Superior temporal gyrus (tissue), 1 donor: ENCODE results near the gene BPTF.
"Not testable (repeated sequence)": the region's sequence is repeated elsewhere in the genome, so short reads cannot be mapped to it uniquely, and the experiment has no call there.

ENCODE experiments used
- DNase-seq: peaks from one replicate; pipeline ENCODE4 v3.0.0-alpha.2; 2016; ENCODE audit errors: extremely low spot score

The BPTF gene

DNA sequence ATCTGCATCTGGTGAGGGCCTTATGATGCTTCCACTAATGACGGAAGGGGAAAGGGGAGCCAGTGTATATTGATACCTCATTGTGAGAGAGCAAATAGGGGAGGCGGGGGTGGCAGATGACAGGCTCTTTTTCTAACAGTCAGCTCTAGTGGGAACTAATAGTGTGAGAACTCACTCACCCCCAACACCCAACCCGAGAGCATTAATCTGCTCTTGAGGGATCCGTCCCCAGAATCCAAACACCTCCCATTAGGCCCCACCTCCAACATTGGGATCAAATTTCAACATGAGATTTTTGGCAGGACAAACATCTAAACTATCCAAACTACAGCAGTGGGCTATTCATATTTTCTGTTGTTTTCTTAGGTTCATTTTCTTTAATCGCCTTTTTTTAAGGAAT is 54.4 kb downstream of the BPTF start:
- DNase-seq = no peak

DNA sequence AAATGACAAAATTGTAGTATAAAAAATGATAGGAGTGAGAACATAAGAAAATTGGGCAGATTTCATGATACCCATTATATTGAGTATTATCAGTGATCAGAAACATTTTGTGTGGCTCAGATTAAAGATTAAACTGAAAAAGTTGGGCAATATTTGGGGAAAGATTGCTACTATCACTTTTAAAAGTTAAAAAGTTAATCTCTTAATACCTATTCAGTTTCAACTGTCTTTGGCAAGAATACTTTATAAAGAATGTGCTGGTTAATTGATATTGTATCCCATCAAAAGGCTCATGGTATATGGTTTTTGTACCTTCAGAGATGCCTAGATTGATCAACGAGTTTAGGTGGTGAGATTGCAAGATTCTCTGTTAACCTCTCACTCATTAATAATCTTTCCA is 55.8 kb downstream of the BPTF start:
- DNase-seq = no peak

DNA sequence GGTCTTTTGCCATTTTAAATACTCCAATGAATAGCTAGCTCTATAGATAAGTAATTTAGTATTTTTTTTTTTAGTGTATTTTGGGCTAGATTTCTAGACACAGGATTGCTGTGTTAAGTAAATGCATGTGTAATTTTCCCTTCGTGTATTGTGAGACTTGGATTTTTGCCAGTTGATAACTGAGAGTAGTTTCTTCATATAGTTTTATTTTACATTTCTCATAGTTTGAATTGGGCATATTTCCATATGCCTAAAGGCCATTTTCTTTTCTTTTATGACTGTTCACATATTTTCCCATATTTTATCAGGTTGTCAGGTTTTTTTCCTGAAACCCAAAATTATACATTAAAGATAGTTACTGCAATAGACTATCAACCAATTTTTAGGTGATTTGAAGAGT is 59.4 kb downstream of the BPTF start:
- no peak for DNase-seq

DNA sequence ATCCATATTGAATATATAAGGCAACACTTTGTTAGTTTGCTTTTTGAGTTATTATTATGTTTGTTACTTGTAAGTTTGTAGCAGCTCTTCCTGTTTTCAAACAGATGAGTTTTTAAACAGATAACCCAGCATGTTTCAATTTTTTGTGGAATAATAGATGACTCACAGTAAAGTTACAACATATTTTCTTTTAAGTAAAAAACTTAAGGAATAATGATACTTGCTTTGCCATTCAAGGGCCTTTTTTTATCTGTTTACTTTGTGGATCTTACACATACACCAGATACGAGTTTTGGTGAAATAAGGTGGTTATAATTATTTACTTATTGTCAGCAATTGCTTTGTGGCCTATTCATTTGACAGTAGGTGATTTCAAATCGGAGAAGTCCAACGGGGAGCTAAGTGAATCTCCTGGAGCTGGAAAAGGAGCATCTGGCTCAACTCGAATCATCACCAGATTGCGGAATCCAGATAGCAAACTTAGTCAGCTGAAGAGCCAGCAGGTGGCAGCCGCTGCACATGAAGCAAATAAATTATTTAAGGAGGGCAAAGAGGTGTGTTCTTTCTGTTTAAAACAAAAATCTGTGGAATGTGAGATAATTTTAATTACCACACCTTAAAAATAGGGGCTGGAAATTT is 66.3 kb downstream of the BPTF start:
- DNase-seq = peak; percentile 62

DNA sequence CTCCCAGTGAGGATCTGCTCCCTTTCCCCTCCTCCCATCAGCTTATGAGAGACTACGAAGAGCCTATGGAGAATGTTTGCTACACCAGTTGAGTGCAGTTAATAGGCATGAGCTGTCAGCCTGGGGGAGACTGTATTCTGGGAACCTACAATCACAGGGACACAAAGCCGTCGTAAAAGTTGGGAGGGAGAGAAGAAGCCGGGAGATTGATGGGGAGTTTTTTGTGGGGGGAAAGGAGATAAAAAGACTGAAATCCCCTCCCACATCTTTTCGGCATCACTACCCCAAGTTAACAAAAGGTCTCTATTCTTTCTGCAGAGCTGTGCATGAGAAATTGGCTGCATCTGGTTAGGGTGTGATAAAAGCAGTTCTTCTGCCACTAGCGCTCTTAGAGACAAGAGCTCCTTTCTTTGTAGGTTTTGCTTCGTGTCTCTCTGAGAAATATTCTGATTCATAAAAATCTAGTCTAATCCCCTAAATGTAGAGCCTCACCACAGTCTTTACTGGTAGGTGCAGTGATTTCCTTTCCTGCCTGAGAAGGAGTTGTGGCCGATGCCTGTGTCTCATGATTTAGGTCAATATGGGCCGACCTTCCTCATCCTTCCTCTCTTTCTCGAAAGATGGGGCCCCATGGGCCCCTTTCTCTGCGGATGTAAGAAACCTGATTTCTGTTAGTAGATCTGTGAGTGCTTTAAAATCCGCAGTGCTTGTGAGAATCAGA is 77.4 kb downstream of the BPTF start:
- DNase-seq = peak; percentile 44

DNA sequence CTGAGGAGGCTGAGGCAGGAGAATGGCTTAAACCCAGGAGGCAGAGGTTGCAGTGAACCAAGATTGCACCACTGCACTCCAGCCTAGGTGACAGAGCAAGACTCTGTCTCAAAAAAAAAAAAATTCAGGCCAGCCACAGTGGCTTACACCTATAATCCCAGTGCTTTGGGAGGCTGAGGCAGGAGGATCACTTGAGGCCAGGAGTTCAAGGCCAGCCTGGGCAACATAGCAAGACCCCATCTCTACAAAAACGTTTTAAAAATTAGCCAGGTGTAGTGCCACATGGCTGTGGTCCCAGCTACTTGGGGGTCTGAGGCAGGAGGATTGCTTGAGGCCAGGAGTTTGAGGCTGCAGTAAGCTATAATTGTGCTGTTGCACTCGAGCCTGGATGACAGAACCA is 80.0 kb downstream of the BPTF start:
- DNase-seq = not testable (repeated sequence)

DNA sequence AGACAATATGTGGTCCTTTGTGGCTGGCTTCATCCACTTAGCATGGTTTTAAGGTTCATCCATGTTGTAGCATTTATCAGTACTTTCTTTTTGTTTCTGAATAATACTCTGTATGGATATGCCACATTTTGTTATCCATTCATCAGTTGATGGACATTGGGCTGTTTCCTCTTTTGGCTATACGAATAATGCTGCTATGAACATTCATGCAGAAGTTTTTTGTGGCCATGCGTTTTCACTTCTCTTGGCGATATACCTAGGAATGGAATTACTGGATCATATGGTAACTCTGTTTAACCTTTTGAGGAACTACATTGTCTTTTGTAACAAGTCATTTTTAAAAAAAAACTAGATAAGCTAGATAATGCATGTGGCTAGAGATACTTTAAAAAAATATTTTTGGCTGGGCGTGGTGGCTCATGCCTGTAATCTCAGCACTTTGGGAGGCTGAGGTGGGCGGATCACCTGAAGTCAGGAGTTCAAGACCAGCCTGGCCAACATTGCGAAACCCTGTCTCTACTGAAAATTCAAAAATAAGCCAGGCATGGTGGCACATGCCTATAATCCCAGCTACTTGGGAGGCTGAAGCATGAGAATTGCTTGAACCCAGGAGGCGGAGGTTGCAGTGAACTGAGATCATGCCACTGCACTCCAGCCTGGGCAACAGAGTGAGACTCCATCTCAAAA is 85.0 kb downstream of the BPTF start:
- not testable (repeated sequence) for DNase-seq

DNA sequence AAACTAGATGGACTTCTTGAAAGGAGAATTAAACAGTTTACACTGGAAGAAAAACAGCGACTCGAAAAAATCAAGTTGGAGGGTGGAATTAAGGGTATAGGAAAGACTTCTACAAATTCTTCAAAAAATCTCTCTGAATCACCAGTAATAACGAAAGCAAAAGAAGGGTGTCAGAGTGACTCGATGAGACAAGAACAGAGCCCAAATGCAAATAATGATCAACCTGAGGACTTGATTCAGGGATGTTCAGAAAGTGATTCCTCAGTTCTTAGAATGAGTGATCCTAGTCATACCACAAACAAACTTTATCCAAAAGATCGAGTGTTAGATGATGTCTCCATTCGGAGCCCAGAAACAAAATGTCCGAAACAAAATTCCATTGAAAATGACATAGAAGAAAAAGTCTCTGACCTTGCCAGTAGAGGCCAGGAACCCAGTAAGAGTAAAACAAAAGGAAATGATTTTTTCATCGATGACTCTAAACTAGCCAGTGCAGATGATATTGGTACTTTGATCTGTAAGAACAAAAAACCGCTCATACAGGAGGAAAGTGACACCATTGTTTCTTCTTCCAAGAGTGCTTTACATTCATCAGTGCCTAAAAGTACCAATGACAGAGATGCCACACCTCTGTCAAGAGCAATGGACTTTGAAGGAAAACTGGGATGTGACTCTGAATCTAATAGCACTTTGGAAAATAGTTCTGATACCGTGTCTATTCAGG is 85.9 kb downstream of the BPTF start:
- DNase-seq = no peak

DNA sequence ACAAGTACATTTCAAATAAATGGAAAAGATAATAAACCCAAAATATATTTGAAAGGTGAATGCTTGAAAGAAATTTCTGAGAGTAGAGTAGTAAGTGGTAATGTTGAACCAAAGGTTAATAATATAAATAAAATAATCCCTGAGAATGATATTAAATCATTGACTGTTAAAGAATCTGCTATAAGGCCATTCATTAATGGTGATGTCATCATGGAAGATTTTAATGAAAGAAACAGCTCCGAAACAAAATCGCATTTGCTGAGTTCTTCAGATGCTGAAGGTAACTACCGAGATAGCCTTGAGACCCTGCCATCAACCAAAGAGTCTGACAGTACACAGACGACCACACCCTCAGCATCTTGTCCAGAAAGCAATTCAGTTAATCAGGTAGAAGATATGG is 86.8 kb downstream of the BPTF start:
- no peak for DNase-seq

DNA sequence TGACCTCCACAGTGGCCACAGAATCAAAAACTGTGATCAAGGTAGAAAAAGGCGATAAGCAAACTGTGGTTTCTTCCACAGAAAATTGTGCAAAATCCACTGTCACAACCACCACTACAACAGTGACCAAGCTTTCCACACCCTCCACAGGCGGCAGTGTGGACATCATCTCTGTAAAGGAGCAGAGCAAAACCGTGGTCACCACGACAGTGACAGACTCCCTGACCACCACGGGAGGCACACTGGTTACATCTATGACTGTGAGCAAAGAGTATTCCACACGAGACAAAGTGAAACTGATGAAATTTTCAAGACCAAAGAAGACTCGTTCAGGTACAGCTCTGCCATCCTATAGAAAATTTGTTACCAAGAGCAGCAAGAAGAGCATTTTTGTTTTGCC is 87.4 kb downstream of the BPTF start:
- no peak for DNase-seq

DNA sequence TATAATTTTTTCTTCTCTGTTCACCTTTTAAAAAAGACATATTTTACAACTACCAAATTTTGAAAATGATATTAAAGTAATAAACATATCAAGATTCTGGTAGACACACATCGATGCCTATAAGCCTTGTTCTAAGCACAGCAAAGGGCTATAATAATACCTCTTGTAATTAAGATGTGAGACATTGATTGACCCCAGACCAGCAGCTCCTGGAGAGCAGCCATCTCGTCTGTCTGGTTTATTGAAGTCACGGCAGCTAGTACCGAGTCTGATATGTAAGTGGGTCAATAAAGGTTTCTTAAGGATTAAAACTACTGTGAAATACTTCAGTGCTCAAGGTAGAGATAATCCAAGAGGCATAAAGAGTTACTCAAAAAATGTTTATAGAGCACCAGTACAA is 94.9 kb downstream of the BPTF start:
- DNase-seq = no peak

DNA sequence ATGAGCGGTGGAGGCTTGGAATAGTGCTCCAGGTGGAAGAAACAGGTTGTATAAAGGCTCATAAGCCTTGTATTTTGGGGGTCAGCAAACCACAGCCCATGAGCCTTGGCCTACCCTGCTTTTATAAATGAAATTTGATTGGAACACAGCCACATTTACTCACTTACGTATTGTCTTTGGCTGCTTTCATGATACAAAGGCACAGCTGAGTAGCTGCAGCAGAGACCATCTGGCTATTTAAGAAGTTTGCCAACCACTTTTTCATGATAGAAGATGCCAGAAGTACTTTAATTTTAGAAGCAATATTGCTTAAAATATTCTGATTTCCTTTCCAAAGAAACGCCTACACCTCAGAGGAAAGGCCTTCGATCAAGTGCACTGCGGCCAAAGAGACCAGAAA is 97.2 kb downstream of the BPTF start:
- DNase-seq = peak; percentile 56

DNA sequence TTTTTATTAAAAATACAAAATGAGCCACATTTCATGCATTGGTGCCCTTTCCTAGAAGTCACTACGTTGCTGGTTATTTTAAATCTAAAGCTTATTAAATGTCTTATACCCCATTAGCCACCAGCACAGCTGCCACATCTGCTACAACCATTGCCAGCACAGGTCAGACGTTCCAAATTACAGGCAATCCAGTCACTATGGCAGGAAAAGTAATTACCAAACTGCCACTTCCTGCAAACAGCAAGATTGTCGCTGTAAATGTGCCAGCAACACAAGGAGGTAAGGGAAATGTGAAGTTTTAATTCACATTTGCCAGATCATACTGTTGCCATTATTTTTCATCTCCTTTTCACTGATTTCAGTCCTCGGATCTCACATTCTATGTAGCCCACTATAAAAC is 103.5 kb downstream of the BPTF start:
- not testable (repeated sequence) for DNase-seq

DNA sequence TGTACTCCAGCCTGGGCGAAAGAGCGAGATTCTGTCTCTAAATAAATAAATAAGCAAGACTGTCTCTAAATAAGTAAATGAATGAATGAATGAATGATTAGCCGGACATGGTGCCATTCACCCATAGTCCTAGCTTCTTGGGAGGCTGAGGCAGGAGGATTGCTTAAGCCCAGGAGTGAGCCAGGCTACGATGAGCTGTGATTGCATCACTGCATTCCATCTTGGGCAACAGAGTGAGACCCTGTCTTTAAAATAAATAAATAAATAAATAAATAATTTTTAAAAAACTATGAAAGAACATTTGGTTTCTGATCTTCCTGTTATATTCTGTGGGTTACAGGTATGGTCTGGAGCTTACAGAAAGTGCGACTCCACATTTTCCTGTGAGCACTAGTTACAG is 105.9 kb downstream of the BPTF start:
- no peak for DNase-seq

DNA sequence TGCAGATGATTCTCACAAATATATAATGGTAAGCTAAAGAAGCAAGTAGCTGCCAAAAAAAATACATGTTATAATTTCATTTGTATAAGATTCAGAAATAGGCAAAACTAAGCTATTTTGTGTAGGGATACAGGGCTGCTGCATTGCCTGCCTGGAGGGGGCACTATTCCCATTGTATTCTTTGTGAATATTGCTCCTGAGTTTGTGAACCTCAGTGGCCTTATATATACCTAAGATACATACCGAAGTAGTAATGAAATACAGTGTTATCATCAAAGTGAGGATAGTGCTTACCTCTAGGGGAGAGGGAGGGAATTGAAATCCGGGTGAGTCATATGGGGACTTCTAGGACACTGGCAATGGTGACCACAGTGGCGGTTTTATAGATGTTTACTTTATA is 117.5 kb downstream of the BPTF start:
- no peak for DNase-seq

DNA sequence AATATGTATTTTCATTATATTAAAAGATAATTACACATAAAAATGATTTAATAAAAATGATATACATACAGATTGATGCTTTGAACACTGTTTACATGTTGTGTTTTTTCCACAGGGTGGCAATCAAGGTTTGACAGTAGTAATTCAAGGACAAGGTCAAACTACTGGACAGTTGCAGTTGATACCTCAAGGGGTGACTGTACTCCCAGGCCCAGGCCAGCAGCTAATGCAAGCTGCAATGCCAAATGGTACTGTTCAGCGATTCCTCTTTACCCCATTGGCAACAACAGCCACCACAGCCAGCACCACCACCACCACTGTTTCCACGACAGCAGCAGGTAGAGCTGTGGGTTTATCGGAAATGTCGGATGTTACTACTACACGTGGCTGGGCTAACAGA is 118.7 kb downstream of the BPTF start:
- DNase-seq = no peak

DNA sequence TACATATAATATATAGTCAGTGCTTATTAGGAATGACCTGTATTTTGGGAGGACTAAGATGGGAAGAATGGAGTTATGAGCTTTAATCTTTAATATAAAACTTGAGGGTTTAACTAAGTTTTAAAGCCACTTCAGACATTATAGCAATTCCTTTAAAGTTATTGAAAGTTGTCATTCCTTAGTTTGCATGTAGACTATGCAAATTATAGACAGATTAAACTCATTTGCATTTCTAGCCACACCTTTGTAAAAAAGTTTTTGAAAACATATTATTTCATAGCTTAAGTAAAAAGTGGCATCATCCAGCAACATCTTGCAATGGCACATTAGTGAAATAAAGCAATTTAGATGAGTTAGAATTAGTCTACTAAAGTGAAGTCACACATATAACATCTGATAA is 121.2 kb downstream of the BPTF start:
- DNase-seq = no peak

DNA sequence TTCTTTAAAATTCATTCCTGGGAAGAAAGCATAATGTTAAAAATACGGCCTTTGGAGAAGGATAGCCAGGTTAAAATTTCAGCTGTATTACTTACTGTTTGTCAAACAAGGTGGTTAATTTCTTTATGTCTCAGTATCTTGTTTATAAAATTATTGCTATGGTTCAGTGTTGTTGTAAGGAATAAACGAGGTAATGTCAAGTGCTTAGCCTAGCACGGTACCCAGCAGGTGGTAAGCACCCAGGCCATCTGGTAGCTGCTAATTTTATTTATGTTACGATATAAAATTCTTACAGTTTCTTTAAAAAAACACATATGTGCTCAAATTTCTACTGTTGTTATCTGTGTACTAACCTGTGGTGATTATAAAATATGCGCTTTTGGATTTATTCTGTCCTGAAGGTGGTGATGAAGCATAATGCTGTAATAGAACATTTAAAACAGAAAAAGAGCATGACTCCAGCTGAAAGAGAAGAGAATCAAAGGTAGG is 122.1 kb downstream of the BPTF start:
- DNase-seq = no peak

DNA sequence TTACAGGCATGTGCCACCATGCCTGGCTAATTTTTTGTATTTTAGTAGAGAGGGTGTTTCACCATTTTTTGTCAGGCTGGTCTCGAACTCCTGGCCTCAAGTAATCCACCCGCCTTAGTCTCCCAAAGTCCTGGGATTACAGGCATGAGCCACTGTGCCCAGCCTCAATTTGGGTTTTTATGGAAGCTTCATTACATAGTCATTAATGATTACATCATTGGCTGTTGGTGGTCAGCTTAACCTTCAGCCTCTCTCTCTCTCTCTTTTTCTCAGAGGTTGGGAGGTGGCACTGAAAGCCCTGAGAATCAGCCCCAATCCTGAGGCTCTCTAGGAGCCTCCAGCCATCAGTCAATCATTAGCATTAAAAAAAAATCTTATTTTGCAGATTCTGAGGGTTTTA is 125.6 kb downstream of the BPTF start:
- DNase-seq = no peak

DNA sequence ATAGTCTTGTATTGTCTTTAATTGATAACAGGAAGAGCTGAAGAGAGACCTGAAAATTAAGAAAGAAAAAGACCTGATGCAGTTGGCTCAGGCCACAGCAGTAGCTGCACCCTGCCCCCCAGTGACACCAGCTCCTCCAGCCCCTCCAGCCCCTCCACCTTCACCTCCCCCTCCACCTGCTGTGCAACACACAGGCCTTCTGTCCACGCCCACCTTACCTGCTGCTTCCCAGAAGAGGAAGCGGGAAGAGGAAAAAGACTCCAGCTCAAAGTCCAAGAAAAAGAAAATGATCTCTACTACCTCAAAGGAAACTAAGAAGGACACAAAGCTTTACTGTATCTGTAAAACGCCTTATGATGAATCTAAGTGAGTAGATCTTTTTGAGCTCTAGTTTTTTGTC is 134.2 kb downstream of the BPTF start:
- no peak for DNase-seq

DNA sequence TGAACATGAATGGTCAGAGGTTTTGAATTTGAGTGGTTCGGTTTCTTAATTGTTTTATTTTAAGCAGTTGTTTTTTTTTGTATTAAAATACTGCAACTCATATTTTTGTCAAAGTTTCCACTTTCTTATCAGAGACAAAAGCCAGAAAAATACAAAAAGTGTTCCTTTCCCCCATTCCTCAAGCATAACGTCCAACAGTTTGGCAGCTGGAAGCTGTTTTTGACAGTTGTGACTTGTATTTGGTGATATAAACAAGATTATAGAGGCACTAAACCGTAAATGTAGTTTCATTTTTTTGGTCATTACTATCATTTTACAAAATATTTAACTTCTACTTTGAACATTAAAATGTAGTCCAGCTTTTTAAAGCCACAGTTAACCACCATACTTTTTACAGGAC is 135.0 kb downstream of the BPTF start:
- not testable (repeated sequence) for DNase-seq

DNA sequence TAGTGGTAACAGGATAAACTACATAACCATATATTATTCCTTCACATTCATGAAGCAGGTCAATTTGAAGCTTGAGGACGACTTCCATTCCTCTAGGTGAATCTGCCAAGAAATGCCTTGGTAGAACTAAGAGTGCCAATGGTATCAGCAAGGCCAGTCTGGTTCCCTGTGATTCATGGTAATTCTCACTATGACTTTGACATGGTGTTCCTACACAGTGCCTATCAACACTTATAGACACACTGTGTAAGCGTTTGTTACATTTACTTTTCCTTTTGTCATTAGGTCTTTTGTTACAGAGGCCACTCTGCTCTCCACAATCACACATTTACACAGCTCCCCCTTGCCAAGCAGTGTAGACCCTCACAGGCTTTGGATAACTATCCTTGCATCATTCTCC is 136.9 kb downstream of the BPTF start:
- not testable (repeated sequence) for DNase-seq
